ENCODE measurements around the gene TTC23.

TTC23 gene

DNA sequence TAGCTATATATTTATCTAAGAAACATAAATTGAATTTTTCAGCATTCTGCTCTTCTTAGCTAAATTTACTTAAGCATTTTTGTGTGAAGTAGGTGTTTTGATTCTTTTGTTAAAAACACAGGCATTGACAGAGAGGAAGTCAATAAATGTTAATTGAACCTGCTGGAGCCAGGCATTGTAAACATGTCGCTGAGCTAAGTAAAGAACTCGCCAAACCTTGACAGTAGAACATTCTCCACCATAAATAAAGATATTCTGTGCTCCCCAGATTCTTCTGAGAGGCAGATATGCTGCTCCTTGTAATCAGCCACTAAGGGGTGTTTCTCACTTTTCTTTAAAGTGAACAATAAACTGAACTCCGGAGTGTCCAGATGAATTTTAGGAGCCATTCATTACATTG lies 106.1 kb downstream of the TTC23 start:
- TF ChIP-seq, protein P1, sequence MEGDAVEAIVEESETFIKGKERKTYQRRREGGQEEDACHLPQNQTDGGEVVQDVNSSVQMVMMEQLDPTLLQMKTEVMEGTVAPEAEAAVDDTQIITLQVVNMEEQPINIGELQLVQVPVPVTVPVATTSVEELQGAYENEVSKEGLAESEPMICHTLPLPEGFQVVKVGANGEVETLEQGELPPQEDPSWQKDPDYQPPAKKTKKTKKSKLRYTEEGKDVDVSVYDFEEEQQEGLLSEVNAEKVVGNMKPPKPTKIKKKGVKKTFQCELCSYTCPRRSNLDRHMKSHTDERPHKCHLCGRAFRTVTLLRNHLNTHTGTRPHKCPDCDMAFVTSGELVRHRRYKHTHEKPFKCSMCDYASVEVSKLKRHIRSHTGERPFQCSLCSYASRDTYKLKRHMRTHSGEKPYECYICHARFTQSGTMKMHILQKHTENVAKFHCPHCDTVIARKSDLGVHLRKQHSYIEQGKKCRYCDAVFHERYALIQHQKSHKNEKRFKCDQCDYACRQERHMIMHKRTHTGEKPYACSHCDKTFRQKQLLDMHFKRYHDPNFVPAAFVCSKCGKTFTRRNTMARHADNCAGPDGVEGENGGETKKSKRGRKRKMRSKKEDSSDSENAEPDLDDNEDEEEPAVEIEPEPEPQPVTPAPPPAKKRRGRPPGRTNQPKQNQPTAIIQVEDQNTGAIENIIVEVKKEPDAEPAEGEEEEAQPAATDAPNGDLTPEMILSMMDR (IDR thresholded peaks at IDR 0.05; ENCODE audit: control insufficient read depth, insufficient read depth, low read depth, low read length, missing control alignments), result no peak
- no peak for DNase-seq (ENCODE audit: low read depth)
- H3K4me3 ChIP-seq (ENCODE audit: control insufficient read depth, low read depth, low read length), result no peak overlapping the region

DNA sequence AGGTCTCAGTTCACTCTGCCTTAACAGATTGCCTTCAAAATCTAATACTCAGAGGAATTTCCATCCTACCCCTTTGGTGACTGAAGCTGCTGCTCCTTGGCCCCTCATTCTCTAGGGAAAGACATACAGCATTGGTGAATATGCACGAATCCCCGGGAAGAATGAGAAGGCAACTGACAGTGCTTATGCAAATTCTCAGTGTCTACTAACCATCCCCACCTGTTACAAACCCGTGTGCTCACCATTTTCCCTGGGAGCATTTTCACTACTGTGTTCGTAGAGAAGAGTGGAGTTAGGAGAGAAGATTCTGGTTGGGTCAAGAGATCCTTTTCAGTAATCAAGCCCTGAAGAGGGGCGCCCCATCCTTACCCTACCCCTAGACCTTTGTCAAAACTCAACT lies 106.8 kb downstream of the TTC23 start:
- no peak for DNase-seq (ENCODE audit: low read depth)
- TF ChIP-seq, protein P1 (IDR thresholded peaks at IDR 0.05; ENCODE audit: control insufficient read depth, insufficient read depth, low read depth, low read length, missing control alignments), result no peak
- H3K4me3 ChIP-seq (ENCODE audit: control insufficient read depth, low read depth, low read length), result no peak overlapping the region

DNA sequence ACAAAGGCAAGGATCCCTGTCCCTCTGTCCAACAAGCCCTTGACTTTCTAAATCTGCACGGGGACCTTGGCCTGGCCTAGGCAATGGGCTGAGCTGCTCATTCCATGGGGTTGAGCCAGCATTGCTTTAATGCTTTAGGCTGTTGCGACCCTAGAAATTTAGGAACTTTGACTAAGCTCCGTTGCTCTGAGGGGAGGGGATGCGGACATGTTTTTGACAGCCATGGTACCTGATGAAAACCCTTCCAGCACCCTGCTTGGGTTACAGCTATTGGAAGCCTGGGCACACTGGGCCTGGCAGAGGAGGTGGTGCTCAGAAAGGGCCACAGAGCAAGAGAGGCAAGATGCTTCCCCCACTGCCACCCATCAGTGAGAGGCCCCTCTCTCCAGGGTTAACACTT lies 107.4 kb downstream of the TTC23 start:
- no peak for DNase-seq (ENCODE audit: low read depth)
- TF ChIP-seq, protein P1 (IDR thresholded peaks at IDR 0.05; ENCODE audit: control insufficient read depth, insufficient read depth, low read depth, low read length, missing control alignments), result no peak
- no peak overlapping the region for H3K4me3 ChIP-seq (ENCODE audit: control insufficient read depth, low read depth, low read length)

DNA sequence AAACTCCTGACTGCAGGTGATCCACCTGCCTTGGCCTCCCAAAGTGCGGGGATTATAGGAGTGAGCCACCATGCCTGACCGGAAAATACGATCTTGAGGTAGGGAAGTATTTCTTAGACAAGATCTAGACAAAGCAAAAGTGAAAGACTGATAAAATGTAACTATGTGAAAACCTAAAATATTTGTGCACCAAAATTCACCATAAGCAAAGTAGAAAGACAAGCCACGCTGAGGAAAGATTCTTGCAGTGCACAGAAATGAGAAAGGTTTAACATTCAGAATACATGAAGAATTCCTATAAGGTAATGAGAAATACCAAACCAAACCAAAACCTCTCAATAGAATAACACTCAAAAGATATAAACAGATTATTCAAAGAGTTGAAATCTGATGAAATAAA lies 108.8 kb downstream of the TTC23 start:
- no peak for DNase-seq (ENCODE audit: low read depth)
- H3K4me3 ChIP-seq (ENCODE audit: control insufficient read depth, low read depth, low read length), result no peak overlapping the region
- TF ChIP-seq, protein P1 (IDR thresholded peaks at IDR 0.05; ENCODE audit: control insufficient read depth, insufficient read depth, low read depth, low read length, missing control alignments), result no peak

DNA sequence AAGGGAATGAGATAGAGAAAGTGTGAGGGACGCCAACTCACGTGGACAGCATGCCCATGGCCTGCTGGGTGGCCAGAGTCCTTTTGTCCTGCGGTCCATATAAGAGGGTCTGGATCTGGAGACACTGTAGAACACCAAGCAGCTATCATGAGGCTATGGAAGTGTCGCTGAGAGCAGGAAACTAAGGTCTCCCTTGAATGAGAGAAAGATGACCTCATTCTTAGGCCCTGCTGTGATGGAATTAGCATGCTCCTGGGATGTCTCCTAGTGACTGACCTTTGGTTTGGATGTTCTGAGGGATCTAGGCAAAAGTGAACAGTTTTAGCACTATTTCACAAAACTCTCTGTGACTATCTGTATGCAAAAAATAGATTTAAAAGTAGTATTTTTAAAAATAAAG lies 110.1 kb downstream of the TTC23 start:
- TF ChIP-seq, protein P1 (IDR thresholded peaks at IDR 0.05; ENCODE audit: control insufficient read depth, insufficient read depth, low read depth, low read length, missing control alignments), result no peak
- DNase-seq (ENCODE audit: low read depth), result no peak
- H3K4me3 ChIP-seq (ENCODE audit: control insufficient read depth, low read depth, low read length), result no peak overlapping the region

GRCh38 chr15:99138491-99138982 lies 110.8 kb downstream of the TTC23 start:
- H3K4me3 ChIP-seq (ENCODE audit: control insufficient read depth, low read depth, low read length), result no peak overlapping the region
- TF ChIP-seq, protein P1 (IDR thresholded peaks at IDR 0.05; ENCODE audit: control insufficient read depth, insufficient read depth, low read depth, low read length, missing control alignments), result no peak
- no peak for DNase-seq (ENCODE audit: low read depth)

GRCh38 chr15:99137877-99138276 lies 111.5 kb downstream of the TTC23 start:
- TF ChIP-seq, protein P1 (IDR thresholded peaks at IDR 0.05; ENCODE audit: control insufficient read depth, insufficient read depth, low read depth, low read length, missing control alignments), result no peak
- no peak for DNase-seq (ENCODE audit: low read depth)
- H3K4me3 ChIP-seq (ENCODE audit: control insufficient read depth, low read depth, low read length), result no peak overlapping the region
